Spleen (tissue), 7 donors: Measurements from ENCODE around the gene NSL1.

Experiments
- POLR2A ChIP-seq, 3 donors: fragments of 450-650 bp; IDR thresholded peaks; one replicate each; pipeline ENCODE4 v1.5.1; 2017; ENCODE audit warnings: antibody characterized with exemption in 3 of 3, mild to moderate bottlenecking in 1 of 3
- POLR2AphosphoS5 ChIP-seq, 3 donors: sonication (generic); formaldehyde crosslinking; IDR thresholded peaks; one replicate each; pipeline ENCODE4 v1.5.1; 2017; ENCODE audit warnings: antibody characterized with exemption in 3 of 3
- TF ChIP-seq, protein P1 (sequence below), 11 experiments: fragments of 200-600 bp in 7 of 11; fragments of 450-650 bp in 4 of 11; sonication (generic) in 4 of 11; IDR thresholded peaks in 8 of 11; conservative IDR thresholded peaks in 3 of 11; 1 replicate in 7 of 11; 2 replicates in 4 of 11; pipeline versions ENCODE4 v1.4.0 to v1.8.0; 2016 to 2021; ENCODE audit warnings: antibody characterized with exemption in 11 of 11, inconsistent platforms in 4 of 11, mild to moderate bottlenecking in 1 of 11
- donor health status: DM: no; HTN: no; CAD: no; lungs with moderate emphysema.
- donor health status: DM: no; HTN: no; CAD: no.
- donor health status: DM: no; HTN: no; CAD: no.

DNA sequence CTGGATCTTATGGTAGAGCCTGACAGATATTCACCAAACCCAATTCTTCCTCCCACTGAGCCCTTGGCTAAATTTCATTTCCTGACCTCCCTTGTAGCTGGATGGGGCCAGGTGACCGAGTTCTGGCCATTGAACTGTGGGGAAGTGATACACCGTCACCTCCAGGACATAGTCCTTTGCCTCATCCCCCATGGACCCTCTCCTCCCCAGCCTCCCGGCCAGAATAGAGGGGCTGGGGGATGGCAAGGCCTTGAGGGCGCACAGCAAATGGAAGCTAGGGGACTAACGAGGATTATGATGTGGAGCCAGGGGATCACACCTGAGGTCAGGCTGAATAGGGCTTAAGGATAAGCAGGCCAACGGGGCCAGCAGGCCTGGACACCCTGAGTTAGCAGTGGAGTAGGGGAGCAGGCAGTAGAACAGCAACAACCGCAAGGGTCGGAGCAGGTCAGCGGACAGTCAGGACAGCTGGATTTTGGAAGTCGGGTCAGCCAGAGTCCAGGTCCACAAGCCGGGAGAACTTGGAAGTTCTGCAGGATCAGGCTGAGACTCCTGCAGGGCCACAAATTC lies 107.0 kb downstream of the NSL1 start:
- TF ChIP-seq, protein P1, sequence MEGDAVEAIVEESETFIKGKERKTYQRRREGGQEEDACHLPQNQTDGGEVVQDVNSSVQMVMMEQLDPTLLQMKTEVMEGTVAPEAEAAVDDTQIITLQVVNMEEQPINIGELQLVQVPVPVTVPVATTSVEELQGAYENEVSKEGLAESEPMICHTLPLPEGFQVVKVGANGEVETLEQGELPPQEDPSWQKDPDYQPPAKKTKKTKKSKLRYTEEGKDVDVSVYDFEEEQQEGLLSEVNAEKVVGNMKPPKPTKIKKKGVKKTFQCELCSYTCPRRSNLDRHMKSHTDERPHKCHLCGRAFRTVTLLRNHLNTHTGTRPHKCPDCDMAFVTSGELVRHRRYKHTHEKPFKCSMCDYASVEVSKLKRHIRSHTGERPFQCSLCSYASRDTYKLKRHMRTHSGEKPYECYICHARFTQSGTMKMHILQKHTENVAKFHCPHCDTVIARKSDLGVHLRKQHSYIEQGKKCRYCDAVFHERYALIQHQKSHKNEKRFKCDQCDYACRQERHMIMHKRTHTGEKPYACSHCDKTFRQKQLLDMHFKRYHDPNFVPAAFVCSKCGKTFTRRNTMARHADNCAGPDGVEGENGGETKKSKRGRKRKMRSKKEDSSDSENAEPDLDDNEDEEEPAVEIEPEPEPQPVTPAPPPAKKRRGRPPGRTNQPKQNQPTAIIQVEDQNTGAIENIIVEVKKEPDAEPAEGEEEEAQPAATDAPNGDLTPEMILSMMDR (IDR thresholded peaks at IDR 0.05 in 8 of 11, conservative IDR thresholded peaks at IDR 0.05 in 3 of 11), result no peak
- TF ChIP-seq POLR2AphosphoS5 (IDR thresholded peaks at IDR 0.05) (no peak), POLR2A (IDR thresholded peaks at IDR 0.05) (no peak)
